ENCODE results near the gene SEMA4G. TPM values are rescaled to one million over a fixed set of nuclear protein-coding genes. Genes with fewer than 3 reads are reported as not detected.

Gene SEMA4G
- total and polyA plus RNA-seq, 2 of the 8 experiments (the other 6 are each of a cell fraction or from before 2014, with no cell fraction given) = 7.1 to 18.2 TPM

DNA sequence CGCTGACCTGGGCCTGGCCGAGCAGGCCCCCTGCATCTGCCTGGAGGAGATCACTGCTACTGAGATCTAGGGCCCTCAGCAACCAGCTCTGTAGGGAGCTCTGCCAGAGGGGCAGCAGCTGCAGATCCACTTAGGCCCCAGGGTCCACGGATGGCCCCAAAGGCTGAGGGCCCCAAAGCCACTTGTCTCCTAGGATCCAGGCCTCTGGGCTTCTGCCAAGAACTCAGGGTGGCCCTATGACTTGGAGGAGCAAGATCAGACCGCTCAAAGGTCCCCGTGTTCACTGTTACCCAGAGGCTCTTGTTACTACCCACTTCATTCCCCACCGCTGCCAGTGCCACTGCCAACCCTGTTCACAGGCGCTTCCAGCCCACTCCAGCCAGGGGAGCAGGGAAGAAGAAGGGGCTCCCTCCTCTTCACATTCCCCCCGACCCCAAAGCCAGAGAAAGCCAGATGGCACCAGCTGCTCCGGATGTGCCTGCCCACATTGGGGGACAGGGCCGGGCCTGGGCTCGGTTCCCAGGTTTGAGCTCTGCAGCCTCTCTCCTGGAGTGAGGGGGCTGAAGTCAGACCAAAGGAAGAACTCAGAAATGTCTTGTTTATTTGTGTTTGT, 37.9 kb downstream of the SEMA4G start (continued):
- TF ChIP-seq EGR1 (IDR thresholded peaks at IDR 0.05; ENCODE audit: borderline replicate concordance, low read depth, low read length) = no peak
- no peak for TF ChIP-seq HDAC6 (IDR thresholded peaks at IDR 0.05; ENCODE audit: low read depth, low read length)

Data from H1 (cell line).